ENCODE data around the gene NADSYN1. TPM values are rescaled to one million over a fixed set of nuclear protein-coding genes. Genes with fewer than 3 reads are reported as not detected.
"Not testable (repeated sequence)": the region's sequence is repeated elsewhere in the genome, so short reads cannot be mapped to it uniquely, and the experiment has no call there.

NADSYN1 gene
- total RNA-seq, 1 donor from 2014 or later, result 45.1 TPM

DNA sequence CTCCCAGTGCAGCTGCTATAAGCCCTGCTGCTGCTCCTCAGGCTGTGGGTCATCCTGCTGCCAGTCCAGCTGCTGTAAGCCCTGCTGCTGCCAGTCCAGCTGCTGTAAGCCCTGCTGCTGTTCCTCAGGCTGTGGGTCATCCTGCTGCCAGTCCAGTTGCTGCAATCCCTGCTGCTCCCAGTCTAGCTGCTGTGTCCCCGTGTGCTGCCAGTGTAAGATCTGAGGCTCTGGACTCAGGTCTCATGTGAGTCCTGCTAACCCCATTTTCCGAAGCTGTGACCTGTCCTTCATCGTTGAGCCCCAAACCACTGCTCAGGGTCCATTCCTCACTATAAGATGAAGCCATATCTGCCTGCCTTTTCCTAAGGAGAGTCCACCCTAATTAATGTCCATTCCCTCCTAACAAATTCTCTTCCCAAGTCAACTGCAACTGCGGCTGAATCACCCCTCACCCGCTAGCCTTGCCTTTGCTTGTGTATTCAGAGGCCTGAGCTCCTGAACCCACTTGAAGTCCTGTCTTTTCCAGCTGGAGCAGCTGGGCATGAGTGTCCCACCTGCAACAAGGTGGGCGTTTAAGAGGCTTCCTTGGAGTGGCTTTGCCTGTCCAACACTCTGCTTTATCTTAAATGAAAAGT is 74.7 kb downstream of the NADSYN1 start:
- H3K4me1 Mint-ChIP-seq, result no peaks in the 10 kb centered on the region
- H3K4me3 Mint-ChIP-seq, result no peak overlapping the region
- TF ChIP-seq, protein P1, sequence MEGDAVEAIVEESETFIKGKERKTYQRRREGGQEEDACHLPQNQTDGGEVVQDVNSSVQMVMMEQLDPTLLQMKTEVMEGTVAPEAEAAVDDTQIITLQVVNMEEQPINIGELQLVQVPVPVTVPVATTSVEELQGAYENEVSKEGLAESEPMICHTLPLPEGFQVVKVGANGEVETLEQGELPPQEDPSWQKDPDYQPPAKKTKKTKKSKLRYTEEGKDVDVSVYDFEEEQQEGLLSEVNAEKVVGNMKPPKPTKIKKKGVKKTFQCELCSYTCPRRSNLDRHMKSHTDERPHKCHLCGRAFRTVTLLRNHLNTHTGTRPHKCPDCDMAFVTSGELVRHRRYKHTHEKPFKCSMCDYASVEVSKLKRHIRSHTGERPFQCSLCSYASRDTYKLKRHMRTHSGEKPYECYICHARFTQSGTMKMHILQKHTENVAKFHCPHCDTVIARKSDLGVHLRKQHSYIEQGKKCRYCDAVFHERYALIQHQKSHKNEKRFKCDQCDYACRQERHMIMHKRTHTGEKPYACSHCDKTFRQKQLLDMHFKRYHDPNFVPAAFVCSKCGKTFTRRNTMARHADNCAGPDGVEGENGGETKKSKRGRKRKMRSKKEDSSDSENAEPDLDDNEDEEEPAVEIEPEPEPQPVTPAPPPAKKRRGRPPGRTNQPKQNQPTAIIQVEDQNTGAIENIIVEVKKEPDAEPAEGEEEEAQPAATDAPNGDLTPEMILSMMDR (conservative IDR thresholded peaks at IDR 0.05), result no peak
- H3K27ac Mint-ChIP-seq (ENCODE audit: unreplicated experiment), result no peak overlapping the region
- H3K27me3 Mint-ChIP-seq (ENCODE audit: low read depth), result peaks cover 2% of the 10 kb centered on the region
- H3K36me3 Mint-ChIP-seq (ENCODE audit: low read depth), result no peaks in the 10 kb centered on the region
- H3K9me3 Mint-ChIP-seq, result no peaks in the 10 kb centered on the region
- DNase-seq (ENCODE audit: low read depth, low spot score), result no peak

DNA sequence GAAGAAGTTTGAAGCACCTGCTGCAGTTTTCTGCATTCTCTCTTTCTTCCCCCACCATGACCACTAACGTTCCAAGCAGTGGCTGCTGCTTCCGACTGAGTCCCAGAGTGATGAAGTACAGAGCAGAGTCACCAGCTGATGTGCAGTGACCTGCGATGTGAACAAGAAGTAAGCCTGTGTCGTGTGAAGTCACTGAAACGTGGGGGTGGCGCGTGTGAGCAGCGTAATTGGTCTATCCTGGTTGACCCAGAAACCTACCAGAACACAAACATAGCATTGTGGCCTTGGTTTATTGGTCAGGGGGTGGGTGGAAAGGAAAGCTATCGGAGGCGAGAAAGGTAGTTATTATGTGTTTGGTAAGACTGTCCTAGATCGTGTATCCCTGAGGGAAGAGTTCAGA is 77.6 kb downstream of the NADSYN1 start:
- Mint-ChIP-seq H3K27me3 (ENCODE audit: low read depth) (peaks cover 2% of the 10 kb centered on the region), H3K27ac (ENCODE audit: unreplicated experiment) (no peak overlapping the region), H3K4me1 (no peaks in the 10 kb centered on the region), H3K4me3 (no peak overlapping the region), H3K9me3 (no peaks in the 10 kb centered on the region), H3K36me3 (ENCODE audit: low read depth) (no peaks in the 10 kb centered on the region)
- TF ChIP-seq, protein P1 (conservative IDR thresholded peaks at IDR 0.05), result no peak
- DNase-seq (ENCODE audit: low read depth, low spot score), result no peak

DNA sequence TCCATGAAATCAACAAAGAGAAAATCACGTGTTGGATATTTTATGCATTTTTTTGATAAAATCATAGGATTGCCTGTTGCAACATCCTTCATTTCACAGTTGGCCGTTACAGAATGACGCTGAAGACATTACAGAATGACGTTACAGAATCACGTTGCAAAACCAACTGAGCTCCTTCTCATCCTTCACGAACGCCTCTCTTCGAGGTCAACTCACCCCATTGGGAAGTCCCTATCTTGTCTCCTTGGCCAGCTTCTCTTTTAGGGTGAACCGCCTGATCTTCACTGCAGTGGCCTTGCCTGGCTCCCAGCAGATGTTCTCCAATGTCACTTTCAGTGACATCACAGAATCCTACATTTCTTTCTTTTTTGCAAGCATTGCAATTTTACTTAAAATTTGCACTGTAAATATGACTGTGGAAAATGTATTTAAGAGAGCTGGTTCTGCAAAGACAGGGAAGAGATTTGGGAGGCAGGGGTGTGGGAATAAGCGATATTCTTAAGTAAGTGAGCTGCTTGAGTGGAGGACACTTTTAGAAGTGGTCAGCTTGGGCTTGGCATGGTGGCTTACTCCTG is 79.1 kb downstream of the NADSYN1 start:
- Mint-ChIP-seq H3K4me1 (no peaks in the 10 kb centered on the region), H3K4me3 (no peak overlapping the region), H3K27me3 (ENCODE audit: low read depth) (no peaks in the 10 kb centered on the region), H3K9me3 (no peaks in the 10 kb centered on the region), H3K27ac (ENCODE audit: unreplicated experiment) (no peak overlapping the region), H3K36me3 (ENCODE audit: low read depth) (no peaks in the 10 kb centered on the region)
- TF ChIP-seq, protein P1 (conservative IDR thresholded peaks at IDR 0.05), result no peak
- DNase-seq (ENCODE audit: low read depth, low spot score), result no peak

DNA sequence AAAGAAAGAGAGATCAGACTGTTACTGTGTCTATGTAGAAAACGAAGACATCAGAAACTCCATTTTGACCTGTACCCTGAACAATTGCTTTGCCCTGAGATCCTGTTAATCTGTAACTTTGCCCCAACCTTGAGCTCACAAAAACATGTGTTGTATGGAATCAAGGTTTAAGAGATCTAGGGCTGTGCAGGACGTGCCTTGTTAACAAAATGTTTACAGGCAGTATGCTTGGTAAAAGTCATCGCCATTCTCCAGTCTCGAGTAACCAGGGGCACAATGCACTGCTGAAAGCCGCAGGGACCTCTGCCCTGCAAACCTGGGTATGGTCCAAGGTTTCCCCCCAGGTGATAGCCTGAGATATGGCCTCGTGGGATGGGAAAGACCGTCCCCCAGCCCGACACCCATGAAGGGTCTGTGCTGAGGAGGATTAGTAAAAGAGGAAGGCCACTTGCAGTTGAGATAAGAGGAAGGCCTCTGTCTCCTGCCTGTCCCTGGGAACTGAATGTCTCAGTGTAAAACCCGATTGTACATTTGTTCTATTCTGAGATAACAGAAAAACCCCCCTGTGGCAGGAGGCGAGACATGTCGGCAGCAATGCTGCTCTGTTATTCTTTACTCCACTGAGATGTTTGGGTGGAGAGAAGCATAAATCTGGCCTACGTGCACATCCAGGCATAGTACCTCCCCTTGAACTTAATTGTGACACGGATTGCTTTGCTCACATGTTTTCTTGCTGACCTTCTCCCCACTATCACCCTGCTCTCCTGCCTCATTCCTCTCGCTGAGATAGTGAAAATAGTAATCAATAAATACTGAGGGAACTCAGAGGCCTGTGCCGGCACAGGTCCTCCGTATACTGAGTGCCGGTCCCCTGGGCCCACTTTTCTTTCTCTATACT is 82.0 kb downstream of the NADSYN1 start:
- H3K27me3 Mint-ChIP-seq (ENCODE audit: low read depth), result not testable (repeated sequence)

DNA sequence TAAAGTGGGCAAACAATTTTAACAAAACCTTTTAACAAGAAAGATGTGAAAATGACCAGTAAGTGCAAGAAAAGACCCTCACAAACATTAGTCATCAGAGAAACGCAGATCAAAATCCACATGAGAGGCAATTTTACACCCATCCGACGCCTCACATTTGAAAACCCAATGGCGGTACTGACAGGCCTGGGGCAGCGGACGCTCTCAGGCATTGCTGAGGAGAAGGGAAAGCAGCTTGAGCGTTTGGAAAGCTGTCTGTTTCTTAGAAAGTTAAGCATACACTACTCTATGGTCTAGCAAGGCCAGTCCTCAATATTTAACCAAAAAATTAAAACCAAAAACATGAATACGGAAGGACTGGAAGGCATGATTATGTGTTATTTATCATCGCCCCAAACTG is 82.8 kb downstream of the NADSYN1 start:
- Mint-ChIP-seq H3K36me3 (ENCODE audit: low read depth) (no peaks in the 10 kb centered on the region), H3K27ac (ENCODE audit: unreplicated experiment) (no peak overlapping the region), H3K9me3 (no peaks in the 10 kb centered on the region), H3K4me3 (no peak overlapping the region), H3K27me3 (ENCODE audit: low read depth) (no peaks in the 10 kb centered on the region), H3K4me1 (no peaks in the 10 kb centered on the region)
- TF ChIP-seq, protein P1 (conservative IDR thresholded peaks at IDR 0.05), result no peak
- no peak for DNase-seq (ENCODE audit: low read depth, low spot score)

More for the DNA sequence above, 82.0 kb downstream of the NADSYN1 start:
- not testable (repeated sequence) for H3K4me3 Mint-ChIP-seq; H3K9me3 Mint-ChIP-seq; H3K4me1 Mint-ChIP-seq; DNase-seq (ENCODE audit: low read depth, low spot score); H3K36me3 Mint-ChIP-seq (ENCODE audit: low read depth); H3K27ac Mint-ChIP-seq (ENCODE audit: unreplicated experiment)
